ENCODE results near the gene IFNL1.
"Not testable (repeated sequence)": the region's sequence is repeated elsewhere in the genome, so short reads cannot be mapped to it uniquely, and the experiment has no call there.

The IFNL1 gene

GRCh38 chr19:39296055-39296645 is at the start of gene IFNL1:
IFNL1 (plus strand) TSS chr19:39296407; CDS start chr19:39296422, 15 bp downstream.
- DNase-seq, result no peak

- DNase-seq, result no peak
Measured at GRCh38 chr19:39246951-39247669, 49.1 kb upstream of the IFNL1 start.

GRCh38 chr19:39247701-39248664 is 48.2 kb upstream of the IFNL1 start:
- no peak for DNase-seq

GRCh38 chr19:39248806-39249205 is 47.4 kb upstream of the IFNL1 start, which contains the start of gene IFNL4:
IFNL4 (minus strand) TSS chr19:39248856.
- DNase-seq, result no peak

GRCh38 chr19:39251081-39251480 is 45.1 kb upstream of the IFNL1 start:
- no peak for DNase-seq

- DNase-seq, result no peak
Measured at GRCh38 chr19:39251846-39252245, 44.4 kb upstream of the IFNL1 start.

- DNase-seq, result no peak
Measured at GRCh38 chr19:39252458-39252857, 43.7 kb upstream of the IFNL1 start.

- DNase-seq, result no peak
Measured at GRCh38 chr19:39253374-39254149, 42.6 kb upstream of the IFNL1 start.

GRCh38 chr19:39254531-39255345 is 41.5 kb upstream of the IFNL1 start:
- no peak for DNase-seq

- DNase-seq, result no peak
Measured at GRCh38 chr19:39257227-39257626, 39.0 kb upstream of the IFNL1 start.

- DNase-seq, result no peak
Measured at GRCh38 chr19:39261704-39262103, 34.5 kb upstream of the IFNL1 start.

GRCh38 chr19:39262496-39262895 is 33.7 kb upstream of the IFNL1 start:
- DNase-seq, result no peak

GRCh38 chr19:39263912-39264305 is 32.3 kb upstream of the IFNL1 start:
- DNase-seq, result no peak

GRCh38 chr19:39264306-39265290 is 31.6 kb upstream of the IFNL1 start:
- DNase-seq, result no peak

GRCh38 chr19:39265321-39265916 is 30.8 kb upstream of the IFNL1 start:
- DNase-seq, result no peak

- DNase-seq, result not testable (repeated sequence)
Measured at GRCh38 chr19:39268085-39268484, 28.1 kb upstream of the IFNL1 start, which contains the start of gene IFNL2. IFNL2 (plus strand) TSS chr19:39268396; CDS start chr19:39268569, 173 bp downstream.

- not testable (repeated sequence) for DNase-seq
Measured at GRCh38 chr19:39268531-39269223, 27.5 kb upstream of the IFNL1 start.

GRCh38 chr19:39269369-39269768 is 26.8 kb upstream of the IFNL1 start:
- DNase-seq, result not testable (repeated sequence)

Data from activated effector memory CD4-positive, alpha-beta T cell treated with Interleukin-2 at 50 U/mL for 16 hours (primary cell).